ENCODE measurements around the gene MOGAT1. TPM values are rescaled to one million over a fixed set of nuclear protein-coding genes. Genes with fewer than 3 reads are reported as not detected.

Gene MOGAT1
- total RNA-seq, 1 experiment from 2014 or later, result not detected

DNA sequence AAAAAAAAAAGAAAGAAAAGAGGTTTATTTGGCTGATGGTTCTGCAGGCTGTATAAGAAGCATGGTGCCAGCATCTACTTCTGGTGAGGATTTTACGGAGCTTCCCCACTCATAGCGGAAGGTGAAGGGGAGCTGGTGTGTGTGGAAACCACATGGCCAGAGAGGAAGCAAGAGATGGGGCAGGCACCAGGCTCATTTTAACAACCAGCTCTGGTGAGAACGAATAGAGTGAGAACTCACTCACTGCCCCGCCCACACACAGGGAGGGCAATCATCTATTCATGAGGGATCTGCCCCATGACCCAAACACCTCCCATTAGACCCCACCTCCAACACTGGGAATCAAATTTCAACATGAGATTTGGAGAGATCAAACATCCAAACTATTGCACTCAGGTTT is 68.5 kb downstream of the MOGAT1 start:
- ChIA-PET POLR2A (no interaction called here), CTCF (no interaction called here)
- no peaks in the 10 kb centered on the region; the same call in 1 of the 2 replicates for H3K27me3 ChIP-seq (ENCODE audit: control insufficient read depth, insufficient read depth, low read length)
- no peaks in the 10 kb centered on the region for H3K9me3 ChIP-seq (ENCODE audit: control insufficient read depth, insufficient read depth, low read depth, low read length)
- DNase-seq (ENCODE audit: low read depth, low spot score) (no peak), ATAC-seq (no peak)
- no TSS peak for BruUV-seq (replicated peaks)
- in situ Hi-C loops (cut with HindIII; ENCODE audit: low pct_unique_long_range_greater_than_20kb, low sequenced_read_pairs) (no loop called here), intact Hi-C loops (cut with micrococcal nuclease; ENCODE audit: unreplicated experiment) (no loop called here)
- H3K4me1 ChIP-seq (ENCODE audit: control insufficient read depth, insufficient read depth, low read length), result no peaks in the 10 kb centered on the region
- H3K27ac ChIP-seq (ENCODE audit: low read length), result no peak overlapping the region
- no peak for TF ChIP-seq SIN3A (IDR thresholded peaks at IDR 0.05; ENCODE audit: borderline replicate concordance, insufficient read depth, low read depth, low read length)
- no peak for TF ChIP-seq POLR2AphosphoS5 (IDR thresholded peaks at IDR 0.05; ENCODE audit: low read depth, low read length)
- TF ChIP-seq TCF7L2 (IDR thresholded peaks at IDR 0.05; ENCODE audit: low read depth, low read length), result no peak
- TF ChIP-seq, protein P1, sequence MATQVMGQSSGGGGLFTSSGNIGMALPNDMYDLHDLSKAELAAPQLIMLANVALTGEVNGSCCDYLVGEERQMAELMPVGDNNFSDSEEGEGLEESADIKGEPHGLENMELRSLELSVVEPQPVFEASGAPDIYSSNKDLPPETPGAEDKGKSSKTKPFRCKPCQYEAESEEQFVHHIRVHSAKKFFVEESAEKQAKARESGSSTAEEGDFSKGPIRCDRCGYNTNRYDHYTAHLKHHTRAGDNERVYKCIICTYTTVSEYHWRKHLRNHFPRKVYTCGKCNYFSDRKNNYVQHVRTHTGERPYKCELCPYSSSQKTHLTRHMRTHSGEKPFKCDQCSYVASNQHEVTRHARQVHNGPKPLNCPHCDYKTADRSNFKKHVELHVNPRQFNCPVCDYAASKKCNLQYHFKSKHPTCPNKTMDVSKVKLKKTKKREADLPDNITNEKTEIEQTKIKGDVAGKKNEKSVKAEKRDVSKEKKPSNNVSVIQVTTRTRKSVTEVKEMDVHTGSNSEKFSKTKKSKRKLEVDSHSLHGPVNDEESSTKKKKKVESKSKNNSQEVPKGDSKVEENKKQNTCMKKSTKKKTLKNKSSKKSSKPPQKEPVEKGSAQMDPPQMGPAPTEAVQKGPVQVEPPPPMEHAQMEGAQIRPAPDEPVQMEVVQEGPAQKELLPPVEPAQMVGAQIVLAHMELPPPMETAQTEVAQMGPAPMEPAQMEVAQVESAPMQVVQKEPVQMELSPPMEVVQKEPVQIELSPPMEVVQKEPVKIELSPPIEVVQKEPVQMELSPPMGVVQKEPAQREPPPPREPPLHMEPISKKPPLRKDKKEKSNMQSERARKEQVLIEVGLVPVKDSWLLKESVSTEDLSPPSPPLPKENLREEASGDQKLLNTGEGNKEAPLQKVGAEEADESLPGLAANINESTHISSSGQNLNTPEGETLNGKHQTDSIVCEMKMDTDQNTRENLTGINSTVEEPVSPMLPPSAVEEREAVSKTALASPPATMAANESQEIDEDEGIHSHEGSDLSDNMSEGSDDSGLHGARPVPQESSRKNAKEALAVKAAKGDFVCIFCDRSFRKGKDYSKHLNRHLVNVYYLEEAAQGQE (IDR thresholded peaks at IDR 0.05; ENCODE audit: insufficient read depth in 1 of 2, low read depth in 2 of 2, low read length in 1 of 2), result no peak
- TF ChIP-seq, protein P2, sequence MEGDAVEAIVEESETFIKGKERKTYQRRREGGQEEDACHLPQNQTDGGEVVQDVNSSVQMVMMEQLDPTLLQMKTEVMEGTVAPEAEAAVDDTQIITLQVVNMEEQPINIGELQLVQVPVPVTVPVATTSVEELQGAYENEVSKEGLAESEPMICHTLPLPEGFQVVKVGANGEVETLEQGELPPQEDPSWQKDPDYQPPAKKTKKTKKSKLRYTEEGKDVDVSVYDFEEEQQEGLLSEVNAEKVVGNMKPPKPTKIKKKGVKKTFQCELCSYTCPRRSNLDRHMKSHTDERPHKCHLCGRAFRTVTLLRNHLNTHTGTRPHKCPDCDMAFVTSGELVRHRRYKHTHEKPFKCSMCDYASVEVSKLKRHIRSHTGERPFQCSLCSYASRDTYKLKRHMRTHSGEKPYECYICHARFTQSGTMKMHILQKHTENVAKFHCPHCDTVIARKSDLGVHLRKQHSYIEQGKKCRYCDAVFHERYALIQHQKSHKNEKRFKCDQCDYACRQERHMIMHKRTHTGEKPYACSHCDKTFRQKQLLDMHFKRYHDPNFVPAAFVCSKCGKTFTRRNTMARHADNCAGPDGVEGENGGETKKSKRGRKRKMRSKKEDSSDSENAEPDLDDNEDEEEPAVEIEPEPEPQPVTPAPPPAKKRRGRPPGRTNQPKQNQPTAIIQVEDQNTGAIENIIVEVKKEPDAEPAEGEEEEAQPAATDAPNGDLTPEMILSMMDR (IDR thresholded peaks at IDR 0.05), result no peak
- H3K36me3 ChIP-seq (ENCODE audit: control insufficient read depth, insufficient read depth, low read length), result no peaks in the 10 kb centered on the region
- no peak overlapping the region for H3K4me3 ChIP-seq (ENCODE audit: low read depth in 2 of 2, low read length in 2 of 2)

DNA sequence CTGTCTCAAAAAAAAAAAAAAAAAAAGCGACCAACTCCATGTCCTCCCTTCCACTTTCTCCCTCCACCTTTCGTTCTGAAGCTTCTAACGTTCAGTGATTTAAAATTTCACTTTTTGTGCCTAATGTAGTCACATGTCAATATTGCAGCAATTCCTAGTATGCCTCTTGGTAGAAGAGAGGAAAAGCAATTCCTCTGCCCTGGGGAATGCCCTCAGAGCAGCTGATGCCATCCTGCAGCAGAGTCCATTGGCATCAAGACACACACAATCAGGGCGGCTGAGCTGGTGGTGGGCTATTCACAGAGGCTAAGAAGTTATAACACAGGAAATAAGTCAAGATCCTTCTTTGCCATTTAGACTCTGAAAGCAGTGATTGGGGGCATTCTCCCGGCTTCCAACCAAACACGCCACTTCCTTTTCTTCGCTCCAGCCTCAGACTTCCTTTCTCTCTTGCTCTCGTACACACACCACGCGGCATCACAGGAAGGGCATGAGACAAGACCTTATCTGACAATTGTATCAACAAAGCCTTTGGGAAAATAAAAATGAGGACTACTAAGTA is 71.9 kb downstream of the MOGAT1 start:
- no TSS peak for BruUV-seq (replicated peaks)
- CTCF ChIA-PET, result no interaction called here

More for the DNA sequence above, 71.9 kb downstream of the MOGAT1 start:
- Histone ChIP-seq H3K27ac (ENCODE audit: low read length) (no peak overlapping the region), H3K9me3 (ENCODE audit: control insufficient read depth, insufficient read depth, low read depth, low read length) (no peaks in the 10 kb centered on the region), H3K27me3 (ENCODE audit: control insufficient read depth, insufficient read depth, low read length) (no peaks in the 10 kb centered on the region), H3K36me3 (ENCODE audit: control insufficient read depth, insufficient read depth, low read length) (no peaks in the 10 kb centered on the region), H3K4me3 (ENCODE audit: low read depth in 2 of 2, low read length in 2 of 2) (no peak overlapping the region), H3K4me1 (ENCODE audit: control insufficient read depth, insufficient read depth, low read length) (no peaks in the 10 kb centered on the region)
- TF ChIP-seq, protein P2 (IDR thresholded peaks at IDR 0.05), result no peak
- no peak for TF ChIP-seq SIN3A (IDR thresholded peaks at IDR 0.05; ENCODE audit: borderline replicate concordance, insufficient read depth, low read depth, low read length)
- no peak for TF ChIP-seq POLR2AphosphoS5 (IDR thresholded peaks at IDR 0.05; ENCODE audit: low read depth, low read length)
- TF ChIP-seq, protein P1 (IDR thresholded peaks at IDR 0.05; ENCODE audit: insufficient read depth in 1 of 2, low read depth in 2 of 2, low read length in 1 of 2), result no peak
- no peak for TF ChIP-seq TCF7L2 (IDR thresholded peaks at IDR 0.05; ENCODE audit: low read depth, low read length)
- POLR2A ChIA-PET, result interaction anchor here (0.6 to 0.7 kb wide), 2 partner anchors 11 to 783 kb away, joined by 7 to 11 read pairs; no protein-coding TSS in a partner anchor
- in situ Hi-C loops (cut with HindIII; ENCODE audit: low pct_unique_long_range_greater_than_20kb, low sequenced_read_pairs), result no loop called here
- intact Hi-C loops (cut with micrococcal nuclease; ENCODE audit: unreplicated experiment), result no loop called here
- DNase-seq (ENCODE audit: low read depth, low spot score), result no peak
- ATAC-seq, result no peak
